HepG2 (cell line): Measurements from ENCODE around the gene RHBDL3. TPM values are rescaled to one million over a fixed set of nuclear protein-coding genes. Genes with fewer than 3 reads are reported as not detected.
A peak's percentile ranks its signal among the peaks of the same experiment; 100 is the strongest.

Experiments used
- ATAC-seq: fragments of 200-7000 bp; cut with Tn5 transposase; 3 replicates; pipeline ENCODE4 v1.9.1; 2020; ENCODE audit warnings: mild to moderate bottlenecking, moderate library complexity
- BruUV-seq: library from RNA; stranded (reverse); fragments of 400-500 nt; replicated peaks from 2 replicates; lab custom pipeline; 2021; lab: Mats Ljungman, UMichigan
- CTCF ChIA-PET: fragments of 300-600 bp; formaldehyde crosslinking; extraction: SDS; loops from one replicate; lab custom pipeline; 2021; ENCODE audit warnings: low total read pairs, inconsistent platforms, low intra/inter-chr PET ratio; lab: Yijun Ruan, JAX
- POLR2A ChIA-PET: fragments of 350-600 bp; sonication (Branson Sonifier 250); formaldehyde crosslinking; loops from one replicate; lab custom pipeline; 2020; ENCODE audit warnings: antibody characterized with exemption, inconsistent platforms; lab: Yijun Ruan, JAX
- DNase-seq: peaks from one replicate; pipeline ENCODE4 v3.0.0-alpha.2; 2015; ENCODE audit warnings: low spot score
- FAIRE-seq: peaks from 3 replicates; lab custom pipeline; 2011; peaks lifted over from hg19 to GRCh38; lab: Jason Lieb, UNC
- H2AFZ ChIP-seq: one replicate; pipeline ENCODE4 v1.6.1; 2011; ENCODE audit warnings: low read length, inconsistent platforms
- H3K27ac ChIP-seq: fragments of 300-600 bp; 3 replicates; pipeline ENCODE4 v1.8.0; 2011; ENCODE audit warnings: mixed run types, mild to moderate bottlenecking, mixed read lengths, low read length, inconsistent platforms; ENCODE audit not compliant: insufficient read depth; ENCODE audit errors: extremely low read length
- H3K27me3 ChIP-seq, 2 experiments: fragments of 200-600 bp in 1 of 2; 2 replicates in 1 of 2; 3 replicates in 1 of 2; pipeline versions ENCODE4 v1.6.0 to v1.8.0; 2011; ENCODE audit warnings: low read length in 2 of 2, mild to moderate bottlenecking in 2 of 2, moderate library complexity in 2 of 2, inconsistent platforms in 1 of 2; ENCODE audit not compliant: insufficient read depth in 2 of 2, control insufficient read depth in 1 of 2
- H3K36me3 ChIP-seq, 2 experiments: fragments of 200-600 bp in 1 of 2; replicated peaks in 1 of 2; 2 replicates in 1 of 2; 3 replicates in 1 of 2; pipeline versions ENCODE4 v1.5.1 to v1.8.0; 2011; ENCODE audit warnings: low read length in 2 of 2, inconsistent platforms in 1 of 2; ENCODE audit not compliant: insufficient read depth in 2 of 2, control insufficient read depth in 1 of 2
- H3K4me1 ChIP-seq: 2 replicates; pipeline ENCODE4 v1.5.1; 2012; ENCODE audit warnings: low read length, inconsistent platforms; ENCODE audit not compliant: insufficient read depth
- H3K4me2 ChIP-seq: 2 replicates; pipeline ENCODE4 v1.6.0; 2011; ENCODE audit warnings: low read depth, low read length, inconsistent platforms
- H3K4me3 ChIP-seq, 3 experiments: fragments of 200-600 bp in 1 of 3; sonication (generic), shearing (Covaris generic) in 1 of 3; replicated peaks in 1 of 3; 2 replicates each; pipeline ENCODE4 v1.5.1; 2011 to 2016; ENCODE audit warnings: low read length in 3 of 3, inconsistent platforms in 2 of 3, low read depth in 2 of 3, mild to moderate bottlenecking in 2 of 3, control low read depth in 1 of 3, mixed read lengths in 1 of 3; ENCODE audit not compliant: insufficient read depth in 1 of 3
- H3K79me2 ChIP-seq: one replicate; pipeline ENCODE4 v1.6.1; 2011; ENCODE audit warnings: low read length, inconsistent platforms; ENCODE audit not compliant: insufficient read depth
- H3K9ac ChIP-seq: 2 replicates; pipeline ENCODE4 v1.6.0; 2011; ENCODE audit warnings: mild to moderate bottlenecking, low read depth, low read length, inconsistent platforms; ENCODE audit not compliant: insufficient read depth
- H3K9me3 ChIP-seq: 2 replicates; pipeline ENCODE4 v1.5.1; 2012; ENCODE audit warnings: mild to moderate bottlenecking, low read length
- H4K20me1 ChIP-seq: 2 replicates; pipeline ENCODE4 v1.6.0; 2011; ENCODE audit warnings: inconsistent platforms, mild to moderate bottlenecking, low read length, moderate library complexity; ENCODE audit not compliant: insufficient read depth
- KLF16 ChIP-seq, 2 experiments: sonication (generic) in 1 of 2; formaldehyde crosslinking in 1 of 2; IDR thresholded peaks; 2 replicates each; pipeline versions ENCODE4 v1.6.1 to v1.8.0; 2016 to 2023; ENCODE audit warnings: missing genetic modification reagents in 2 of 2, missing compliant biosample characterization in 1 of 2
- MAFF ChIP-seq: IDR thresholded peaks from 2 replicates; pipeline ENCODE4 v1.6.1; 2011; ENCODE audit warnings: low read depth, low read length, improper control_type of control experiment
- MAFK ChIP-seq, 2 experiments: IDR thresholded peaks in 1 of 2; conservative IDR thresholded peaks in 1 of 2; 2 replicates each; pipeline ENCODE4 v1.6.1; 2011; ENCODE audit warnings: improper control_type of control experiment in 2 of 2, low read length in 2 of 2
- MIER2 ChIP-seq: IDR thresholded peaks from 2 replicates; pipeline ENCODE4 v1.6.1; 2016; ENCODE audit warnings: missing biosample characterization, missing genetic modification reagents
- RFX5 ChIP-seq: IDR thresholded peaks from 2 replicates; pipeline ENCODE4 v1.6.1; 2011; ENCODE audit warnings: low read depth, low read length, improper control_type of control experiment
- SALL1 ChIP-seq: sonication (generic); formaldehyde crosslinking; IDR thresholded peaks from 2 replicates; pipeline ENCODE4 v1.8.0; 2022; ENCODE audit warnings: mild to moderate bottlenecking, missing genetic modification reagents
- ZNF724P ChIP-seq: sonication (generic); formaldehyde crosslinking; IDR thresholded peaks from 2 replicates; pipeline ENCODE4 v1.8.0; 2022; ENCODE audit warnings: missing genetic modification reagents, borderline replicate concordance
- WGBS: methylation state at CpG from one replicate; pipeline ENCODE4 v1.1.6; 2017; ENCODE audit warnings: low lambda C conversion rate; 5-methylcytosine and 5-hydroxymethylcytosine counted together
- in situ Hi-C: cut with HindIII; loops from 2 replicates; pipeline ENCODE4 v1.10.0; 2017; ENCODE audit warnings: low pct_unique_long_range_greater_than_20kb; ENCODE audit not compliant: extremely low pct_ligation_motif_present
- intact Hi-C: fragments of 100-400 bp; cut with micrococcal nuclease; formaldehyde crosslinking; loops from one replicate; pipeline ENCODE4 v1.10.0; 2022; ENCODE audit not compliant: unreplicated experiment
- polyA plus RNA-seq, 8 experiments: library from polyadenylated mRNA; depleted of rRNA in 3 of 8; stranded (reverse) in 7 of 8; unstranded in 1 of 8; fragments of >200 nt; fragmentation: Illumina TruSeq in 4 of 8; extraction: Trizol in 4 of 8; gene quantifications; 2 replicates each; pipeline versions ENCODE4 v1.2.1 to v1.2.3, GENCODE V29; 2011 to 2016; ENCODE audit warnings: low read depth in 4 of 8, missing spikeins in 1 of 8, mixed read lengths in 1 of 8; ENCODE audit not compliant: insufficient read depth in 1 of 8
- total RNA-seq, 5 experiments: library from RNA; depleted of rRNA; stranded (reverse); fragments of >200 nt; fragmentation: Illumina TruSeq; extraction: Trizol; gene quantifications; 2 replicates each; pipeline ENCODE4 v1.2.3, GENCODE V29; 2016; ENCODE audit warnings: low read depth in 1 of 5
- TF ChIP-seq, protein P1 (sequence below), 2 experiments: IDR thresholded peaks; 2 replicates each; pipeline ENCODE4 v1.6.1; 2011 to 2012; ENCODE audit warnings: low read length in 2 of 2, borderline replicate concordance in 1 of 2, low read depth in 1 of 2, mild to moderate bottlenecking in 1 of 2, moderate library complexity in 1 of 2

Gene RHBDL3
- total and polyA plus RNA-seq, 2 of the 13 experiments (the other 11 are each of a cell fraction or from before 2014, with no cell fraction given): 0.09 TPM; not detected in 1

DNA sequence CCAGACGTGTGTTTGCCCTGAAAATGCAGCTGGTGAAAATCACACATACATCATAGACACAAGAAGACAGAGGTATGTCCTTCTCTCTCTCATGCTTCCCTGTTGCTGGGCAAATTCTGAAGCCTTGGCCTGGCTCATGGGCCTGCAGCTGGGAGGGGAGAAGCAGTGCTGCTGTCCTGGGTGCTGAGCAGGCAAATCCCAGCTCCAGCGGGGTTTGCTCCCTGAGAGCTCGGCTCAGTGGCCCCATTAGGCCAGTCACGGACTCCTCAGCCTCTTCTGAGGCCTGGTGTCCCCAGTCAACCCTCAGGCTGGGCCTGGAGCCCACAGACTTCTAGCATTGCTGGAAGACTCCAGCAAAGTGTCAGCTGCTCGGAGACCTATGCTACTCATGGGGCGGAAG is 11.7 kb downstream of the RHBDL3 start:
- H3K79me2 ChIP-seq: no peaks in the 10 kb centered on the region
- peak in 1 of 2 experiments; percentile 58; a peak in 2 of 4 replicates for TF ChIP-seq MAFK (conservative IDR thresholded peaks at IDR 0.05 in 1 of 2, IDR thresholded peaks at IDR 0.05 in 1 of 2; ENCODE audit: low read length in 2 of 2)
- TF ChIP-seq, protein P1, sequence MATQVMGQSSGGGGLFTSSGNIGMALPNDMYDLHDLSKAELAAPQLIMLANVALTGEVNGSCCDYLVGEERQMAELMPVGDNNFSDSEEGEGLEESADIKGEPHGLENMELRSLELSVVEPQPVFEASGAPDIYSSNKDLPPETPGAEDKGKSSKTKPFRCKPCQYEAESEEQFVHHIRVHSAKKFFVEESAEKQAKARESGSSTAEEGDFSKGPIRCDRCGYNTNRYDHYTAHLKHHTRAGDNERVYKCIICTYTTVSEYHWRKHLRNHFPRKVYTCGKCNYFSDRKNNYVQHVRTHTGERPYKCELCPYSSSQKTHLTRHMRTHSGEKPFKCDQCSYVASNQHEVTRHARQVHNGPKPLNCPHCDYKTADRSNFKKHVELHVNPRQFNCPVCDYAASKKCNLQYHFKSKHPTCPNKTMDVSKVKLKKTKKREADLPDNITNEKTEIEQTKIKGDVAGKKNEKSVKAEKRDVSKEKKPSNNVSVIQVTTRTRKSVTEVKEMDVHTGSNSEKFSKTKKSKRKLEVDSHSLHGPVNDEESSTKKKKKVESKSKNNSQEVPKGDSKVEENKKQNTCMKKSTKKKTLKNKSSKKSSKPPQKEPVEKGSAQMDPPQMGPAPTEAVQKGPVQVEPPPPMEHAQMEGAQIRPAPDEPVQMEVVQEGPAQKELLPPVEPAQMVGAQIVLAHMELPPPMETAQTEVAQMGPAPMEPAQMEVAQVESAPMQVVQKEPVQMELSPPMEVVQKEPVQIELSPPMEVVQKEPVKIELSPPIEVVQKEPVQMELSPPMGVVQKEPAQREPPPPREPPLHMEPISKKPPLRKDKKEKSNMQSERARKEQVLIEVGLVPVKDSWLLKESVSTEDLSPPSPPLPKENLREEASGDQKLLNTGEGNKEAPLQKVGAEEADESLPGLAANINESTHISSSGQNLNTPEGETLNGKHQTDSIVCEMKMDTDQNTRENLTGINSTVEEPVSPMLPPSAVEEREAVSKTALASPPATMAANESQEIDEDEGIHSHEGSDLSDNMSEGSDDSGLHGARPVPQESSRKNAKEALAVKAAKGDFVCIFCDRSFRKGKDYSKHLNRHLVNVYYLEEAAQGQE (IDR thresholded peaks at IDR 0.05; ENCODE audit: borderline replicate concordance in 1 of 2, low read depth in 1 of 2, low read length in 2 of 2): peak; percentile 70 to 93
- 0 out of 2 replicates have a peak, but pooled peaks have one; percentile 23 for TF ChIP-seq SALL1 (CRISPR knock-in tag)
- TF ChIP-seq KLF16 (CRISPR knock-in tag; IDR thresholded peaks at IDR 0.05): no peak
- TF ChIP-seq MAFF: peak; percentile 58
- peak; percentile 93 for TF ChIP-seq MIER2 (CRISPR knock-in tag)
- peak; percentile 85 for TF ChIP-seq RFX5
- no peak for TF ChIP-seq ZNF724P (CRISPR knock-in tag)
- ATAC-seq: peak; percentile 67
- H3K4me2 ChIP-seq: no peak overlapping the region
- H3K4me3 ChIP-seq: no peak overlapping the region
- H2AFZ ChIP-seq: no peak overlapping the region
- H3K36me3 ChIP-seq: no peaks in the 10 kb centered on the region
- BruUV-seq: no TSS peak
- 21% methylated on average over 3 of the region's 6 CpGs for WGBS
- in situ Hi-C loops (no loop called here), intact Hi-C loops (no loop called here)
- peaks cover 0 to 23% of the 10 kb centered on the region in 2 experiments; a peak in 2 of 5 replicates for H3K27me3 ChIP-seq
- no peak overlapping the region for H3K9ac ChIP-seq
- no peak for FAIRE-seq
- DNase-seq: no peak
- H4K20me1 ChIP-seq: no peaks in the 10 kb centered on the region
- no peak overlapping the region for H3K27ac ChIP-seq
- ChIA-PET POLR2A (no interaction called here), CTCF (no interaction called here)
- H3K9me3 ChIP-seq: no peaks in the 10 kb centered on the region
- H3K4me1 ChIP-seq: peaks cover 17% of the 10 kb centered on the region
